GM21447 (cell line): ENCODE results near the gene GNE.

ENCODE experiments used
- ATAC-seq: cut with Tn5 transposase; IDR thresholded peaks from one replicate; pipeline ENCODE4 v1.9.1; 2021; ENCODE audit not compliant: unreplicated experiment

GNE gene

GRCh38 chr9:36173861-36174260, 84.4 kb downstream of the GNE start:
- ATAC-seq: no peak

- ATAC-seq: no peak
Measured at GRCh38 chr9:36170531-36170930, 87.7 kb downstream of the GNE start.

GRCh38 chr9:36169708-36170107, 88.5 kb downstream of the GNE start:
- ATAC-seq: no peak

DNA sequence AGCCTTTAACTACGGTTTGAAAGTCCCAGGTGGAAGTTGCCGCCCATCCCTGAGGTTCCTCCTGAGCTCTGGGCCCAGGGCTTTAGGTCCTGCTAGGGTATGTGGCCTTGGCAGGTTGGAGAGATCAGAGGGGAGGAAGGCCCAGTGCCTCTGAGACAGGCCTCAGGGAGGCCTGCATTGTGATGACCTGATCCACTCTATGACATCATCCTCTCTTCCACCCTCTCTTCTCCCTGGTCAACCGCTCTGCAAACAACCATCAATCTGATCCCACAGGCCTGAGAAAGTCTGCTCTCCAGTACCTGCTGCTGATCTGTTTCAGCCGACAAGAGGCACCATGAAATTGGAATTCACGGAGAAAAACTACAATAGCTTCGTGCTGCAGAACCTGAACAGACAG, 89.1 kb downstream of the GNE start, which contains the start of gene CCIN:
CCIN (plus strand) TSS at position 223 of the 400 bp plus-strand sequence; CDS start at position 338, 115 bp downstream.
- no peak for ATAC-seq

- ATAC-seq: peak; percentile 90
Measured at GRCh38 chr9:36166168-36166927, 91.9 kb downstream of the GNE start.

GRCh38 chr9:36165826-36166167, 92.5 kb downstream of the GNE start:
- ATAC-seq: no peak

DNA sequence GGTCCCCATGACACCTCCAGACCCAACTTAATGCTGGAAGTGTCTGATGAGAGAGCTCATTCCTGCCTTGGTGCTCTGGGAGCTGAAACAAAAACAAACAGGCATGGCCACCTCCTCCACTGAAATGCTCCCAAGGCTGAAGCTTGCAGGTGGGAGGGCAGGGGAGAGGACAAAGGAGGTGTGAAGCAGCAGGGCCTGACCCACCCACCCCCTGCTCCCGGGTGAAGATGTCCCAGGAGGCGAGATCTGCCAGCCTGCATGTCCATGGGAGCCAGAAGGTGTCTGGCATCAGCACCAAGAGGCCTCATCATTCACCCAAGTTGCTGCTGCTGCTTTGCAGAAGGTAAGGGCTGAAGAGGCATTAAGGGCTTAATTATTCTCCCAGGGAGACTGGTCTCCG, 93.3 kb downstream of the GNE start:
- ATAC-seq: no peak
